Stimulated activated CD4-positive, alpha-beta T cell treated with anti-CD3 and anti-CD28 coated beads, Interleukin-1b, Interleukin-23, amount 100 ng/mL, for 1 hour (primary cell): Measurements from ENCODE around the gene SCG2.
"Not testable (repeated sequence)": the region's sequence is repeated elsewhere in the genome, so short reads cannot be mapped to it uniquely, and the experiment has no call there.

Source experiments
- DNase-seq, 2 donors: peaks; one replicate each; pipeline ENCODE4 v3.0.0-alpha.2; 2020; ENCODE audit warnings: low read depth in 2 of 2

The SCG2 gene

DNA sequence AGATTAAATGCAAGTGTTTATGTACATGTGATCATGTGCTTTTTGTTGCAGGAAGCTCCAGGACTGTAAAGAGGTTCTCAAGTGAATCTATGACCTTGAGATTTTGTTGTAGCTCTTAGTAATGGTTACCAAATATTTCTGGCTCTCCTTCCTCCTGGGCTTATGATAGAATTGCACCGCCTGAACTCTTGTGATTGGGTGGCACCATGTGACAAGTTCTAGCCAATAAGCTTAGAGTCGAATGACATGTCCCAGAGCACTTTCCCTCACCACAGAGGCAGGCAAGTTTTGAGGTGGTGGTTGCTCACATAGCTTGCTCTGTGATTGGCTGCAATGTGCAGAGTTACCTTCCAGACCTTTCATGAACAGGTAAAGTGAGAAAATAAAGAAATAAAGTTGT, 8.9 kb upstream of the SCG2 start:
- DNase-seq = no peak

DNA sequence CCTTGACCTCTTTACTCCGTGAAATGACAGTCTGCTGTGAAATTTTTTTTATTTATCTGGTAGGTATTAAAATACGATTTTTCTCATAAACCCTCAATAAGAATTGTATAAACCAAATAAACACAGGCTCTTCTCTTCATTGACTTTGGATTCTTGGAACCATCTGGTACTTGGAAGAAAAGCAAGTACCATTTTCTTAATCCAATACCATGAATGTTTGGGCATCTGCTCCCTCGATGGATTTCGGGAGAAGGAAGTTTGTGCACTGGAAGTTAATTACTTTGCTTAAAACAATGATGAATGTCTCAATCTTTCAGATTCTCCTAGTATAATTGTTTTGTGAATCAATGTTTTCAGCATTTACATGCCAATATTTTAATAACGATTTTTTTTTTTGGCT, 5.3 kb upstream of the SCG2 start:
- DNase-seq = no peak

DNA sequence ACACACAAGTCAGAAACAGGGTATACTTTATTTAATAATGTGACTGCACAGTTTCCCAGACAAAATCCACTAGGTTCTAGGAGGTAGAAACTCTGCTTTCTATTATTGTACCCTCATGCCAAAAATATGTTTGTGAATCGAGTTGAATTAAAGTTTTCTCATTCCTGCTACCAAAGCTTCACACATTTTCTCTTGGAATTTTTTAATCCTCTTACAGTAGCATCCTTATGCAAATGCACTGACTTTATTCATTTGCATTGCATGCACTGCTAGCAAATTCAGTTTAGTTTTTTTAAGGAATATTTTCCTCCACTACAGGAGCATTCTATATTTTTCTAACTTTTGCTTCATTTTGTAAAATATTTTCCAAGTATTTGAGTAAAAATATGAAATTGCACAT, 4.8 kb upstream of the SCG2 start:
- DNase-seq = no peak

DNA sequence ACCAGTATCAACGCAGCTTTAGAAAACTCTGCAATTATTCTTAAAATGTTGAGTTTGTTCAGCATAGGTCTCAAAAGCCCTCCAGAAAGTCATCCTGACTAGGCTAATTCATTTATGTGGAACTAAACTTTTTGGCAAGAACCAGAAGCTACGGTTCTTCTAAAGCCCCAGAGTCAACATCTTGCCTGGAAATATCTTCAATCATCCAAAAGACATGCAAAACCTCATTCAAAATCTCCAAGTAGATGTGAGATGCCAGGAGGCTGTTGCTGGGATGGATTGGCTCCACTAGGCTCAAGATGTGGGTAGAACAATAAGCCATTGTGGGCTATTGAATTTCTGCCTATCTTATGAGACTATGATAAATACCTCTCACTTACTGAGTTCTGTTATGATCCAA, 2.1 kb upstream of the SCG2 start:
- DNase-seq = no peak

DNA sequence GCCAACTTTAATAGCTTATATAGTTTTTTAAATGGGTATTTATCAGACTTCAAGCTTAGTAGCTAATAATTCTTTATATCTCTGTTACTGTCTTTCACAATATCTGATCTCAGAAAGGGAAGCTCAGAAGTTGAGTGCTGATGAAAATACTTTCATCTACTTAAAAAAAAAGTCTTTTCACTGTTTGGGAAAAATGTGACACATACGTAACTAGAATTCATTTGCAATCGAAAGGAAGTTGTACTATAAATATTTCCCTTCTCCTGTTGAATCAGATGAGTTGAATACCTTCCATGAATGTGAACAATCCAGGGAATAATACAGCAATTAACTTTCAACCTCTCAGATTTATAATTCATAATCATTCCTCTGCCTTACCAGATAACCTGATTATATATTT, 811 bp upstream of the SCG2 start:
- DNase-seq = no peak

DNA sequence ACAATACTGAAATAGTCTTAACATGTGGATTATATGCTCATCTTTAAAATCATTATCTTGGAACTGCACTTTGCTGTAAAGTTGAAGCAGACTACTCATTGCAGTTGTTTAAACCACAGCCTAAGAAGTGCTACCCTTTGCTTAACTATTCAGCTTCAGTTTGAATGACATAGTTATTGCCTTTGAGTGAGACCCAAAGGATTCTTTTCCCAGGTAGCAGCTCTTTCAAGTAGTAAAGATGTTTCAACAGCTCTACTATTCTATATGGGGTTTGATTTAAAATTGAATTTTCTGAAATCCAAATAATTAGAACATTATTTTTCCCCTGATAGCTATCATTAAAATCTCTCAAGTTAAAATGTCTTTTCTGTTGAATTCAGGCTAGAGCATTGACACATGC, 1.1 kb downstream of the SCG2 start:
- DNase-seq = no peak

DNA sequence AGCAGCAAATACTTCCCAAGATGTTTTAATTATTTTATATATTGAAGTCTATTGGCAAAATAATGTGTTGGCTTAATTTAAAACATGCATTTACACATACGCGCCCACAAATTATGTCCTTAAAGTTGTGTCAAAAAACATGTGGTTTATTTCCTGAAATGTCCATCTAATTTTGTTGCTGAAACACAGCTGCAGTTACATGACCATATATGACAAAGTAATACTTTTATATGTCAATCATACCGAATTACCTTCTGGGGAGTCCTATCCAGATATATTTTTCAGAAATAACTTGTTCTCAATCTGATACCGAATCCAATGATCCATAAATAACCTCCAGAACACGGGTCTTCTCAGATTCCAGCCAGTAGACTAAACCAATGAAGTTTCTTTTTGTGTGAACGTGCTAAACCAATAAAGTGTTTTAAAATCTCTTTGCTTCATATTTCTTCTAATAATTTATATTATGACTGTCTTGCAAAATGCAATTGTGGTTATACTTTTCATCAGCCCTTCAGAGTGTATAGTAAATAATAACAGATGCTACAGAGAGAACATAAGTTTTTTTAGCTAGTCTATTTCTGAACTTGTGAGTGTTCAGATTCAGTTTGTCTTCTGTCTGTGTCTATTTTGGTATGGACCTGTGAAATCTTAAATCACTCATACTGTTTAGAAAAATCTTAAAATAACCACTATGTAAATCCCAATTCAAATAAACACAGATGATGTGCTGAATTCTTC, 2.4 kb downstream of the SCG2 start:
- no peak for DNase-seq

DNA sequence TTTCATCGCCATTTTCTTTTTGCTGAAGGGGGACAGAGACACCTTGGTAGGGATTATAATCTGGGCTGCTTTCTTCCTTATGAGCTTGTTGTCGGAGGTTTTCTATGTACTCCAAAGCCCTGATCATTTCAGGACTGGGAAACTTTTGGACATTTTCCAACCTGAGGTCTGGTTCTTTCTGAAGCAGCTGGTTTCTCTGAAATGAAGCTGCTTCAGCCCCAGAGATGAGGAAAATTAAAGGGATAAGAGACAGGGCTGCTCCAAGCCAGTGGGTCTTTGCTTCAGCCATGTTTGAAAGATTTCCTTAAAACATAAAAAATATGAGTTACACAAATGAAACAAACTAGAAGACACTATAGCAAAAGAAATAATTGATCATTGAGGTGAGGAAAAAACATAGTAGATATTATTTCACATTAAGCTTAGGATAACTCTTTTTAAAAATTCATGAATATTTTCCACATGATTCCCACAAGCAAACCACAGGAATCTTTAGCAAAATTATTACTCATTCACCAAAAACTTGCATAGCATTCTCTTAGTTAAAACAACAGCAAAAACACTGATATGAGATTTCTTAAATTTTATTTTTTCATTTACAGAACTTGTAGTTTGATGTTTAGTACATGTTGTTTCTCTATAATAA, 3.0 kb downstream of the SCG2 start:
- DNase-seq = no peak

DNA sequence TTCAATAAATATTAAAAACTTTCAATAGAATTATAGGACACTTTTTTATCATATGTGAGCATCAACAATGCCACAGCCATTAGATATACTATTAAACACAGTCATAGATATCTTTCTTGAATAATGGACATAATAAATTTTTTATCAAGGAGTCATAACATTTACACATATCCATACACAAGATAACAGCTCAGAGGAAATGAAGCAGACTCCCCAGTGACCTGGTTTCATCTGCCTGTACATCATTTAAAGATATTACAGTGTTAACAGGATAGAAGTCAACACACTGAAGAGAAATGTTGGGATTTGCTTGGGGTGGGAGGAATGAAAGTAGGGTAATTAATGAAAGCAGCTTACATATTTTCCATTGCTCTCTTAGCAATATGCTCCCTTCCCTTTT, 5.1 kb downstream of the SCG2 start:
- DNase-seq = no peak

DNA sequence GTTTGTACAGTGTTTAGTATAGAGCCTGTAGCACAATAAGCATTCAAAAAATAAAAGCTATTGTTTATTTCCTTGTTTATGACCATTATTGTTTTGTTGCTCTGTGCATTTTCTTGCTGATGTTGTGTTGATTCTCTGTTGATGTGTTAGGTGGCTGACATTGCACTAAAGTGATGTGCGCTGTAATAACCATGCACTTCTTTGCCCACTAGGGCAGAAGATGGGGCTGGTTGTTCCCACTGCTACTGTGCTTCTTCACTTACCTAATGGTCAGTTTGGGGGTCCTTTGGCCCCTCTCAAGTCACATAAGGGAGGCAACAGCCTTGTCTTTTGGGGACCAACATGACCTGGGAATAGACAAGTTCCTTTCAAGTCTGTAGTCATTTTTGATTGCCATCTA, 6.0 kb downstream of the SCG2 start:
- DNase-seq = no peak

DNA sequence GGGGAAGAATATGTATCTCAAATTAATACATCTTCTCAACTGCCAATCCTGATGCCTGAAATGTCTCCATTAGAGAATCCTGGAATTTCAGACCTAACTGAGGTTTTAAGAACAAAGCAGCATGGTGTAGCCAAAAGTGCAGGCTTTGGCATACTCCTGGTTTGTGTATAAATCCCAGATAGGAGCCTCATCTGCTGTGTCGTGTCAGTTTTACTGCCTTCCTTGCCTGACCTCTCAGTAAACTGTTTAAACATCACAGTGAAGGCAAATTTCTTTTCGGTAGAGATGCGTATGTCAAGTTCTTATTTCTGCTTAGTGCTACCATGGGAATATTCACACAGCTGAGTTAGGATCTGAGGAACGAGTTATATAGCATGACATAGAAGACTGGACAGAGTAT, 7.3 kb downstream of the SCG2 start:
- no peak for DNase-seq

DNA sequence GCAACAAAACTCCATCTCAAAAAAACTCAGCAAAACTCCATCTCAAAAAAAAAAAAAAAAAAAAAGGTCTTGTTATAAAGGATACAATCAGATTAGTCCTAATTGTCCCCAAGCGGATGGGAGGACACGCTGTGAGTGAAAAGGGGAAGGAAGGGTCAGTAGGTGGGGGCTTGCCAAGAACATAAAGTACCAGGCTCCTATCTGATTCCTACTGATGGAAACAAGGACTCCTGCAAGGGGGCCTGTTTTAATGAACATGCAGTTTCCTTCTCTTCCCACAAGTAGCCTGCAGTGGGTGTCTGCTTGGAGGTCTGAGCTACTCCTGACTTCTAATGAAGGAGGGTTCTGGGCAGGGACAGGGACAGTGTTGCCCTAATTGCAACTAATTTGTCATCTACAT, 7.9 kb downstream of the SCG2 start:
- DNase-seq = no peak

DNA sequence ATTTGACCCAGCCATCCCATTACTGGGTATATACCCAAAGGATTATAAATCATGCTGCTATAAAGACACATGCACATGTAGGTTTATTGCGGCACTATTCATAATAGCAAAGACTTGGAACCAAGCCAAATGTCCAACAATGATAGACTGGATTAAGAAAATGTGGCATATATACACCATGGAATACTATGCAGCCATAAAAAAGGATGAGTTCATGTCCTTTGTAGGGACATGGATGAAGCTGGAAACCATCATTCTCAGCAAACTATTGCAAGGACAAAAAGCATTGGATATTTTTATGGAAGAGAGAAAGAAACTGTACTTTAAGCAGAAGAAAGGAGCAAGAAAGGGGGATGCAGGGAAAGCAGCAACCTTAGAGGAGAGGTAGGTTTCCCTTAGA, 9.5 kb downstream of the SCG2 start:
- not testable (repeated sequence) for DNase-seq

DNA sequence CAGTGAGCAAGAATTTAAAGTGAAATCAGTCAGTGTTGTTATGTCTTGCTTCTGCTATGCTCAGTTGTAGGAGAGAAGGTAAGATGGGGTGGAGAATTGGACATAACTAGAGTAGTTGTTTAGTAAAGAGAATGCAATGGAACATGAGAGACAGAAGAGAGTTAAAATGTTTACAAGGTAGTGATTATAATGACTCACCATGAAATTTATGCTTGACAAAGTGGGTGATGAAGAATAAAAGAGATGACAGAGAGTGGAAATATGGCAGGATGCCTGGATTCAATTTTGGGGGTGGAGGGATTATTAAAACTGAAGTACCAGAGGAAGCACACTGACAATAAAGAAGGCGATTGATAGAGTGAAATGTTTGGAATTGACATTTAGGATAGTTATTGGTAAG, 10.6 kb downstream of the SCG2 start:
- no peak for DNase-seq

DNA sequence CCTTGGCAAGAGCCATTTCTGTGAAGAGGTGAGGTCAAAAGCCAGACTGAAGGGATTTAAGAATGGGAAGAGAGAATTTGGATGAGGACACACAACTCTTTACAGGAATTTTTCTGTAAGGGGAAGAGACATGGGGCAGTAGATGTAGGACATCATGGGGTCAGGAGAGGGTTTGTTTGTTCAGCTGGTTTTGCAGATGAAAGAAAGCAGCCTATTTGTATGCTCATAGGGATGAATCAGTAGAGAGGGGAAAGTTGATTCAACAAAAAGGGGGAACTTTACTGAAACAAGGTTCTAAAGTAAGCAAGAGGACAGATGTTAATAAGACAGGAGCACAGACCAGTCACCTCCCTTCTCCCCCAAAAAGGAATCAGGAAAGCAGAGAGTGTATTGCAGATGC, 11.2 kb downstream of the SCG2 start:
- no peak for DNase-seq

DNA sequence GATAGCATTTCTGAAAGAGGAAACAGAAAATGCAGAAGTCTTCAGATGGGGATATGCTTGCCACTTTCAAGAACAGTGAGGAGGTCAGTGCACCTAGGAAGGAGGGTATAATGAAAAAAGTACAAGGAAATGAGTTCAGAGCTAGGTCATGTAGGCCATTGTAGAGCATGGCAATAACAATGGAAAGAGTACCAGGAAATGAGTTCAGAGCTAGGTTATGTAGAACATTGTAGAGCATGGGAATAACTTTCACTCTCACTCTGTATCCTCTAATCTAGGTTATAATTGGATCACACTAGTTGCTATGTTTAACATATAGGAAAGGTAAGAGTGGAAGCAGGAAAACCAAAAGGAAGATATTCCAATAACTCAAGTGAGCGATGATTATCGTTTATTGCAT, 12.3 kb downstream of the SCG2 start:
- DNase-seq = no peak

DNA sequence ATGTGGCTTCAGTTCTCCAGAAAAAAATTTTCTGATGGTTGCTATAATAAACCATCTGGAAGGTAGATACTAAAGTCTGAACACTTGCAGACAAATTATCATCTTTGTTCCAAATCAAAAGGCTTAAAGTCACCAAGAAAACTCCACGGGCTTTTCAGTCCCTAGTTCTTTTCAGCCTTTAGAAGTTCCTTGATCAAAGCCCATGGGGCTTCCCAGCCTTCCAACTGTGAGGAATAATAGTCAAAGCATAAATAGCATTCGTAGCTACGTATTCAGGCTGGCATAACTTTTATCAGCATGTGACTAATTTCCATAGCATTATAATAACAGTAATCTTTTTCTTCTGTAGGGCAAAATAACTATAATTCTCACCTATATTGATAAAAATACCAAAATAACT, 13.9 kb downstream of the SCG2 start:
- DNase-seq = no peak

DNA sequence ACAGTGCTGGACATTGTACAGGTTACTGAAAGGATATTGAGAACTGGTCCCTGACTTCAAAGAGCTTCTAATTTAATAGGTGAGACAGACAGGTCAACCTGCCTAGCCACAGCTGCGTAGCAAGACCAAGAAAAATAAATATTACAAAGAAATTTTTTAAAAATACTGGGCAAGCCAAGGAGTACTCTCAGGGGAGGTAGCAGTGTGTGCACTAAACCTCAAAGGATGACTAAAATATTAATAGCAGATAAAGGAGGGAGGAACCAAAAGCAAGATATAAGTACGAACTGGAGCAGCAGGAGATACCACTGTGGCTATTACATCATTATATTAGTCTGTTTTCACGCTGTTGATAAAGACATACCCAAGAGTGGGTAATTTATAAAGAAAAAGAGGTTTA, 14.9 kb downstream of the SCG2 start:
- no peak for DNase-seq

DNA sequence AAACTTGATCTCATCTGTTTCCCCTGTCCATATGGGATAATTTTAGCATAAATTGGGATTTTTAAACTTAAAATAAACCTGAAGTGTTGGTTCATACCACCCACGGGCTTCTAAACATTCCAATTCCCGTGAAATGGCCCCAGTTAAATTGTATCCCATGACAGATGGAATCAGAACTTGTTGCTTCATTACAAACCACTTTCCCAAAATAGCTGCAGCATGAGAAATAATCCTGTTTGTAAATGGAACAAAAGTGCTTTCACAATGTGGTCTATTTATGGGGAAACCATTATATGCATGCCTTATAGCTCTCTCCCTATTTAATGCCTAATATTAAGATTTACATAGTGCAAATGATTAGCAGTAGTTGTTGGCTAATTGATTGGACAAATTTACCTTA, 15.9 kb downstream of the SCG2 start:
- no peak for DNase-seq

DNA sequence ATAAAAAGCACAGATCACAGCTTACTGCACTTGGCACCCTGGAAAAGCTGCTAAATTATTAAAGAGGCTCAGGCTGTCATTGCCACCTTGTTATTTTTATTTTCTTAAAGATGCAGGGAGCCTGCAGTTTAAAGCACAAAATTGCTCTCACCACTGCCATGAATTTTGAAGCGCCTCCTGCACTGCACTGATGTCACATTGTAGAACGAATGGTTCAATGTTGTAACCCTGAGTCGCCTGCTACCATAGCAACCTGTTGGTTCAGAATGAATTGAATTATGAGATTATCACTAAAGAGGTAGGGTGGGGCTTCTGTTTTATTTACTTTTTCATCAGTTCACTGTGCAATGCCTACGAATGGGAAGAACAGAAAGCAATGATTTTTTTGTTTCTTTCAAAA, 16.5 kb downstream of the SCG2 start:
- no peak for DNase-seq

DNA sequence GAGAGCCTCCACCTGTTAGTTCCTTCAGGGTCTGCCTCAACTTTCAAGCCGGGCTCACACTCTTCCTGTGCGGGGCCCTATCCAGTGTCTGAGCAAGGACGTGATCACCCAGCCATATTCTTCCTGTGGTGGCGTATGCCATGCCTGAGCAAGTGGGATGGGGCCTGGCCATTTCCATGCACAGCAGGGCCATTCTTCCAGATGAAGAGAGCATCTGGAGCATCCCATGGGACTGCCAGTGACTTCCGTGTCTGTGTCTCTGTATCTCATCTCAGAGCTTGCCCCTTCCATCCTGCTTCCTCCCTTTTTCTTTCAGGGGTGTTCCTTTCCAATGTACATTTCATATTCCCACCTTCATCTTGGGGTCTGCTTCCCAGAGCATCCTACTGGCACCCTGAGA, 20.2 kb downstream of the SCG2 start:
- DNase-seq = no peak

DNA sequence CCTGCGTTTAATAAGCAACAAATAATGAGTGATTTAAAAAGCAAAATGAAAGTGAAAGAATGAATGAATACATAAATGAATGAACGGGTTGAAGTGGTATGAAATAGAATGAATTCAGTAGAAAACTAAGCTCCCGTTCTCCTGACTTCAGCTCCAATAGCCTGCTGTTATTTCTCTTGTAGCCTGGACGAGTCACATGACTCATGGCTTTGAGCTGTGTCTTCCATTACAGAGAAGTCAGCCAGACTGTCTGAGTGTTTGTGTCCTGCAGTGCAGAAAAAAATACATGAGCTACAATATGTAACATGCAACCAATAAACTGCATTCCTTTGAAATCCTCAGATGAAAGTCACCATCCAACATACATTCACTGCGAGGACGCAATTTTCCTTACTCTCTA, 21.2 kb downstream of the SCG2 start:
- DNase-seq = no peak

DNA sequence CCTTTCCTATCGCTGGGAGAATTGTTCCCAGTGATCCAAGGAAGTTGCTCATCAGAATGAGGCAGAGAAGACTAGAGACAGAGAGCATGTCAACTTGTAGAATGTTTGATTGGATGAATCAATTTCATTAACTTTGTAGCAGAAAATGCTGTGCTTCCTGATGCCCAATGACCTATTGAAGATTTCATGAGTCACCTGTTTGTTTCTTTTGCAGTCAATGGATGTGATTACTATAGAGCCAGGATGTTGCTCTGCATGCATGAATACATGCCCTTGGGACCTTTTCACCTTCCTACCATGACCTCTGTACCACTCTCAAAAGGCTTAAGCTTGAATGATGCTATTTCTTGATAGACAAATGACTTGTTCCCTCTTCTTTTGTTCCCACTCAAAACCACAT, 23.3 kb downstream of the SCG2 start:
- DNase-seq = no peak

DNA sequence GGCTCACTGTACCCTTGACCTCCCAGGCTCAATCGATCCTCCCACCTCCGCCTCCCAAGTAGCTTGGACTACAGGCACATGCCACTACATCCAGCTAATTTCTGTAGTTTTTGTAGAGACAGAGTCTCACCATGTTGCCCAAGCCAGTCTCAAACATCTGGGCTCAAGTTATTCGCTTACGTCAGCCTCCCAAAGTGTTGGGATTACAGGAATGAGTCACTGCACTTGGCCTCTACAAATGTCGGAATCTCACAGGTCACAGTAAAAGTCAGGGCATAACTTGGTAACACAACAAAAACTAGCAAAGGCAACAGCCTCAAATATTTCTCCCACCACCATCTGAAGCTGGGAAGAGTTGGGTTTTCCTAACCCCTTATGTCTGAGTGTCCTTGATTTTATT, 25.3 kb downstream of the SCG2 start:
- no peak for DNase-seq
